ENCODE data around the gene LCP2. TPM values are rescaled to one million over a fixed set of nuclear protein-coding genes. Genes with fewer than 3 reads are reported as not detected.

LCP2 gene
- total and polyA plus RNA-seq, 2 of the 4 experiments (the other 2 are of a cell fraction) = not detected

- no peak overlapping the region for H4K5ac ChIP-seq (ENCODE audit: low read depth, low read length)
- no peak overlapping the region for H2BK15ac ChIP-seq (ENCODE audit: low read depth, low read length)
- no peak for ATAC-seq (ENCODE audit: low read depth)
- H2AK9ac ChIP-seq (replicated peaks; ENCODE audit: low read depth, low read length, poor library complexity) = no peak overlapping the region
- H3K27ac ChIP-seq (ENCODE audit: insufficient read depth, low read length) = no peak overlapping the region
- no peak overlapping the region for H3K56ac ChIP-seq (ENCODE audit: extremely low read depth, insufficient read depth, low read length)
- H3K4me2 ChIP-seq (ENCODE audit: low read depth, low read length) = no peak overlapping the region
- H3K27me3 ChIP-seq (ENCODE audit: control insufficient read depth, insufficient read depth, low read length) = no peaks in the 10 kb centered on the region
- no peaks in the 10 kb centered on the region for H4K20me1 ChIP-seq (ENCODE audit: insufficient read depth, low read length)
- H2BK5ac ChIP-seq (ENCODE audit: low read depth, low read length, poor library complexity, severe bottlenecking) = peak overlapping the region; percentile 56
- no peak overlapping the region for H2BK120ac ChIP-seq (ENCODE audit: low read depth, low read length)
- H3K79me1 ChIP-seq (ENCODE audit: low read depth in 1 of 2, low read length in 2 of 2) = no peaks in the 10 kb centered on the region
- no peaks in the 10 kb centered on the region for H3K36me3 ChIP-seq (ENCODE audit: control insufficient read depth, insufficient read depth, low read length)
- H3K9me1 ChIP-seq (ENCODE audit: insufficient read depth, low read length) = no peaks in the 10 kb centered on the region
- dilution Hi-C loops (cut with HindIII; ENCODE audit: low sequenced_read_pairs, unreplicated experiment) = no loop called here
- TF ChIP-seq CEBPB (IDR thresholded peaks at IDR 0.05; ENCODE audit: low read depth, low read length) (no peak), RAD21 (IDR thresholded peaks at IDR 0.05; ENCODE audit: low read length) (no peak), BHLHE40 (IDR thresholded peaks at IDR 0.05; ENCODE audit: low read depth, low read length) (no peak), CHD1 (IDR thresholded peaks at IDR 0.05; ENCODE audit: low read depth, low read length) (no peak), MXI1 (IDR thresholded peaks at IDR 0.05; ENCODE audit: borderline replicate concordance, low read depth, low read length) (no peak)
- 33% methylated on average over 2 of the region's 3 CpGs; no CpG with 5 or more reads in 1 of the 2 experiments for WGBS, 2 experiments (ENCODE audit: extremely low coverage in 2 of 2, insufficient read length in 1 of 2)
- no peak overlapping the region for H3K9ac ChIP-seq (ENCODE audit: low read depth, low read length)
- H3K18ac ChIP-seq (ENCODE audit: low read depth, low read length) = no peak overlapping the region
- H3K4me1 ChIP-seq (ENCODE audit: control insufficient read depth, insufficient read depth, low read length) = no peaks in the 10 kb centered on the region
- H4K8ac ChIP-seq (ENCODE audit: low read depth in 2 of 2, low read length in 2 of 2) = no peak overlapping the region
- POLR2A ChIA-PET (ENCODE audit: unreplicated experiment) = no interaction called here
- CTCF ChIA-PET = no interaction called here
- DNase-seq = no peak
- BruUV-seq (replicated peaks) = no TSS peak
- no peak overlapping the region for H3K4ac ChIP-seq (ENCODE audit: low read depth, low read length)
- H3K23ac ChIP-seq (ENCODE audit: low read depth, low read length) = no peak overlapping the region
- H2BK20ac ChIP-seq (ENCODE audit: low read depth, low read length) = no peak overlapping the region
- no peak overlapping the region for H3K14ac ChIP-seq (replicated peaks; ENCODE audit: low read depth, low read length)
- no peak overlapping the region for H4K91ac ChIP-seq (ENCODE audit: insufficient read depth, low read depth, low read length)
- H2AK5ac ChIP-seq (ENCODE audit: low read depth, low read length) = no peak overlapping the region
- H2AFZ ChIP-seq (replicated peaks; ENCODE audit: low read length, poor library complexity) = no peak overlapping the region
- intact Hi-C loops (cut with micrococcal nuclease) = no loop called here
- H3K9me3 ChIP-seq (ENCODE audit: control insufficient read depth, insufficient read depth, low read length) = no peaks in the 10 kb centered on the region
- in situ Hi-C loops (cut with MboI; ENCODE audit: low sequenced_read_pairs) = no loop called here
- no peak overlapping the region for H3K4me3 ChIP-seq (ENCODE audit: insufficient read depth, low read depth, low read length)
Measured at GRCh38 chr5:170329524-170329923, 31.9 kb upstream of the LCP2 start.
